Effector memory CD8-positive, alpha-beta T cell (primary cell): Measurements from ENCODE around the gene CD46.

Experiments
- ATAC-seq: fragments of 150-1000 bp; cut with Tn5 transposase; replicated peaks from 2 replicates; pipeline ENCODE4 v1.10.0; 2021; ENCODE audit warnings: mild to moderate bottlenecking, moderate library complexity
- DNase-seq, 3 experiments: peaks; one replicate each; pipeline ENCODE4 v3.0.0; 2021
- H3K27ac Mint-ChIP-seq, 2 donors: one replicate each; pipeline ENCODE4 v1.8.0; 2022; ENCODE audit warnings: mild to moderate bottlenecking in 2 of 2, mixed read lengths in 2 of 2, moderate library complexity in 2 of 2
- H3K27me3 Mint-ChIP-seq, 2 donors: one replicate each; pipeline ENCODE4 v1.8.0; 2022; ENCODE audit warnings: mixed read lengths in 2 of 2
- H3K36me3 Mint-ChIP-seq: one replicate; pipeline ENCODE4 v1.8.0; 2022; ENCODE audit warnings: mild to moderate bottlenecking, moderate library complexity, mixed read lengths; ENCODE audit not compliant: insufficient read depth
- H3K4me1 Mint-ChIP-seq, 2 donors: one replicate each; pipeline ENCODE4 v1.8.0; 2022; ENCODE audit warnings: low read depth in 2 of 2, mixed read lengths in 2 of 2
- H3K4me3 Mint-ChIP-seq, 2 donors: one replicate each; pipeline ENCODE4 v1.8.0; 2022; ENCODE audit warnings: mild to moderate bottlenecking in 2 of 2, mixed read lengths in 2 of 2, moderate library complexity in 2 of 2
- H3K9me3 Mint-ChIP-seq, 2 donors: one replicate each; pipeline ENCODE4 v1.8.0; 2022; ENCODE audit warnings: mixed read lengths in 2 of 2

Gene CD46

GRCh38 chr1:207807690-207808321, 56.0 kb downstream of the CD46 start:
- H3K4me3 Mint-ChIP-seq, result peak overlapping the region; percentile 47 to 69
- peak overlapping the region; percentile 83 to 93 for H3K27ac Mint-ChIP-seq
- ATAC-seq (peak; percentile 10), DNase-seq (no peak)
- H3K36me3 Mint-ChIP-seq, result peaks cover 52% of the 10 kb centered on the region
- H3K4me1 Mint-ChIP-seq, result peaks cover 37 to 46% of the 10 kb centered on the region in 2 donors
- no peaks in the 10 kb centered on the region for H3K27me3 Mint-ChIP-seq
- H3K9me3 Mint-ChIP-seq, result no peaks in the 10 kb centered on the region

- ATAC-seq (no peak), DNase-seq (no peak)
- peaks cover 38 to 47% of the 10 kb centered on the region in 2 donors for H3K4me1 Mint-ChIP-seq
- peaks cover 54% of the 10 kb centered on the region for H3K36me3 Mint-ChIP-seq
- H3K27ac Mint-ChIP-seq, result peak overlapping the region; percentile 70 to 93
- H3K27me3 Mint-ChIP-seq, result no peaks in the 10 kb centered on the region
- no peaks in the 10 kb centered on the region for H3K9me3 Mint-ChIP-seq
- no peak overlapping the region for H3K4me3 Mint-ChIP-seq
Observed at GRCh38 chr1:207808322-207808705, 56.5 kb downstream of the CD46 start.

- Mint-ChIP-seq H3K4me1 (peaks cover 45 to 54% of the 10 kb centered on the region in 2 donors), H3K27ac (peak overlapping the region; percentile 70 to 93), H3K9me3 (no peaks in the 10 kb centered on the region), H3K36me3 (peaks cover 61% of the 10 kb centered on the region), H3K4me3 (no peak overlapping the region), H3K27me3 (no peaks in the 10 kb centered on the region)
- no peak for ATAC-seq
- no peak for DNase-seq
Observed at GRCh38 chr1:207808911-207809555, 57.2 kb downstream of the CD46 start.

GRCh38 chr1:207810173-207810572, 58.3 kb downstream of the CD46 start:
- ATAC-seq (no peak), DNase-seq (no peak)
- H3K27me3 Mint-ChIP-seq, result no peaks in the 10 kb centered on the region
- H3K4me1 Mint-ChIP-seq, result peaks cover 49 to 63% of the 10 kb centered on the region in 2 donors
- H3K9me3 Mint-ChIP-seq, result no peaks in the 10 kb centered on the region
- H3K27ac Mint-ChIP-seq, result no peak overlapping the region
- H3K4me3 Mint-ChIP-seq, result no peak overlapping the region
- peaks cover 68% of the 10 kb centered on the region for H3K36me3 Mint-ChIP-seq

- Mint-ChIP-seq H3K4me3 (no peak overlapping the region), H3K9me3 (no peaks in the 10 kb centered on the region), H3K4me1 (peaks cover 50 to 69% of the 10 kb centered on the region in 2 donors), H3K27me3 (no peaks in the 10 kb centered on the region), H3K36me3 (peaks cover 65% of the 10 kb centered on the region), H3K27ac (peak overlapping the region; percentile 73 to 83)
- ATAC-seq (no peak), DNase-seq (no peak)
Observed at GRCh38 chr1:207810606-207811295, 58.9 kb downstream of the CD46 start.

GRCh38 chr1:207811319-207811718, 59.5 kb downstream of the CD46 start:
- Mint-ChIP-seq H3K4me3 (no peak overlapping the region), H3K27me3 (no peaks in the 10 kb centered on the region), H3K36me3 (peaks cover 65% of the 10 kb centered on the region), H3K9me3 (no peaks in the 10 kb centered on the region), H3K4me1 (peaks cover 52 to 75% of the 10 kb centered on the region in 2 donors), H3K27ac (peak overlapping the region; percentile 73 to 83)
- DNase-seq (no peak), ATAC-seq (no peak)

GRCh38 chr1:207811920-207812720, 60.3 kb downstream of the CD46 start:
- Mint-ChIP-seq H3K27ac (peak overlapping the region; percentile 73 to 83), H3K36me3 (peaks cover 64% of the 10 kb centered on the region), H3K4me1 (peaks cover 53 to 81% of the 10 kb centered on the region in 2 donors), H3K9me3 (no peaks in the 10 kb centered on the region), H3K4me3 (no peak overlapping the region), H3K27me3 (no peaks in the 10 kb centered on the region)
- ATAC-seq (no peak), DNase-seq (no peak)

GRCh38 chr1:207812778-207813511, 61.1 kb downstream of the CD46 start:
- Mint-ChIP-seq H3K36me3 (peaks cover 65% of the 10 kb centered on the region), H3K4me3 (no peak overlapping the region), H3K27me3 (no peaks in the 10 kb centered on the region), H3K27ac (peak overlapping the region; percentile 79 to 80), H3K4me1 (peaks cover 55 to 79% of the 10 kb centered on the region in 2 donors), H3K9me3 (no peaks in the 10 kb centered on the region)
- DNase-seq (no peak), ATAC-seq (no peak)

- Mint-ChIP-seq H3K4me1 (peaks cover 52 to 74% of the 10 kb centered on the region in 2 donors), H3K4me3 (no peak overlapping the region), H3K27me3 (no peaks in the 10 kb centered on the region), H3K27ac (peak overlapping the region; percentile 79 to 80), H3K36me3 (peaks cover 61% of the 10 kb centered on the region), H3K9me3 (no peaks in the 10 kb centered on the region)
- DNase-seq (no peak), ATAC-seq (no peak)
Observed at GRCh38 chr1:207813512-207813881, 61.6 kb downstream of the CD46 start.

GRCh38 chr1:207813946-207814345, 62.1 kb downstream of the CD46 start:
- no peak for DNase-seq
- Mint-ChIP-seq H3K27ac (peak overlapping the region; percentile 79 to 80), H3K4me3 (no peak overlapping the region), H3K36me3 (peaks cover 60% of the 10 kb centered on the region), H3K4me1 (peaks cover 49 to 70% of the 10 kb centered on the region in 2 donors), H3K9me3 (no peaks in the 10 kb centered on the region), H3K27me3 (no peaks in the 10 kb centered on the region)
- no peak for ATAC-seq

GRCh38 chr1:207814469-207814868, 62.6 kb downstream of the CD46 start:
- H3K9me3 Mint-ChIP-seq, result no peaks in the 10 kb centered on the region
- H3K27ac Mint-ChIP-seq, result peak overlapping the region; percentile 79 to 80
- H3K4me3 Mint-ChIP-seq, result peak overlapping the region in 1 of 2 donors; percentile 20
- peaks cover 44 to 66% of the 10 kb centered on the region in 2 donors for H3K4me1 Mint-ChIP-seq
- ATAC-seq (no peak), DNase-seq (no peak)
- H3K36me3 Mint-ChIP-seq, result peaks cover 60% of the 10 kb centered on the region
- no peaks in the 10 kb centered on the region for H3K27me3 Mint-ChIP-seq

GRCh38 chr1:207815466-207815865, 63.6 kb downstream of the CD46 start:
- Mint-ChIP-seq H3K4me1 (peaks cover 52 to 72% of the 10 kb centered on the region in 2 donors), H3K9me3 (no peaks in the 10 kb centered on the region), H3K36me3 (peaks cover 60% of the 10 kb centered on the region), H3K27me3 (no peaks in the 10 kb centered on the region), H3K27ac (peak overlapping the region; percentile 85 to 89), H3K4me3 (no peak overlapping the region)
- DNase-seq (no peak), ATAC-seq (no peak)

GRCh38 chr1:207815913-207816291, 64.0 kb downstream of the CD46 start:
- no peak for DNase-seq
- H3K9me3 Mint-ChIP-seq, result no peaks in the 10 kb centered on the region
- peaks cover 62% of the 10 kb centered on the region for H3K36me3 Mint-ChIP-seq
- H3K4me1 Mint-ChIP-seq, result peaks cover 54 to 73% of the 10 kb centered on the region in 2 donors
- no peaks in the 10 kb centered on the region for H3K27me3 Mint-ChIP-seq
- ATAC-seq, result peak; percentile 60
- no peak overlapping the region for H3K4me3 Mint-ChIP-seq
- peak overlapping the region; percentile 85 to 89 for H3K27ac Mint-ChIP-seq
